ENCODE data around the gene PTPN12.

DNA sequence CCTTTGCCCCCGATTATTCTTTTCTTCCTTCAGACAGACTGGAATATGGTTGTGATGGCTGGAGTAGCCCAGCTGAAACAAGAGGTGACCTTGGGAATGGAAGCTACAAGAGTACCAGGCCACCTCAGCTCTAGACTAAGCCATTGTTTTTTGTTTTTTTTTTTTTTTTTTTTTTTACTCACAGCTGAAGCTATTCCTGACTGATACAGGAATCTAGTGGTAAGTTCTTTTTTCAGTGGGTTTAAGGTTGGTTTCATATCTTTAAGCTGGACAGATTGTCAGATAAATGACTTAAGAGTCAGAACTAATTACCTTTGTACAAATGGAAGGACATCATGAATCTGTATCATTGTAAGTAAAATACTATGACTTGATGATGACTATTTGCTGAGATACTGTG is 30.2 kb upstream of the PTPN12 start:
- no peak for TF ChIP-seq POLR2A (IDR thresholded peaks at IDR 0.05)
- TF ChIP-seq, protein P1, sequence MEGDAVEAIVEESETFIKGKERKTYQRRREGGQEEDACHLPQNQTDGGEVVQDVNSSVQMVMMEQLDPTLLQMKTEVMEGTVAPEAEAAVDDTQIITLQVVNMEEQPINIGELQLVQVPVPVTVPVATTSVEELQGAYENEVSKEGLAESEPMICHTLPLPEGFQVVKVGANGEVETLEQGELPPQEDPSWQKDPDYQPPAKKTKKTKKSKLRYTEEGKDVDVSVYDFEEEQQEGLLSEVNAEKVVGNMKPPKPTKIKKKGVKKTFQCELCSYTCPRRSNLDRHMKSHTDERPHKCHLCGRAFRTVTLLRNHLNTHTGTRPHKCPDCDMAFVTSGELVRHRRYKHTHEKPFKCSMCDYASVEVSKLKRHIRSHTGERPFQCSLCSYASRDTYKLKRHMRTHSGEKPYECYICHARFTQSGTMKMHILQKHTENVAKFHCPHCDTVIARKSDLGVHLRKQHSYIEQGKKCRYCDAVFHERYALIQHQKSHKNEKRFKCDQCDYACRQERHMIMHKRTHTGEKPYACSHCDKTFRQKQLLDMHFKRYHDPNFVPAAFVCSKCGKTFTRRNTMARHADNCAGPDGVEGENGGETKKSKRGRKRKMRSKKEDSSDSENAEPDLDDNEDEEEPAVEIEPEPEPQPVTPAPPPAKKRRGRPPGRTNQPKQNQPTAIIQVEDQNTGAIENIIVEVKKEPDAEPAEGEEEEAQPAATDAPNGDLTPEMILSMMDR (IDR thresholded peaks at IDR 0.05), result no peak
- no peak for TF ChIP-seq POLR2AphosphoS5 (IDR thresholded peaks at IDR 0.05)
